Neural cell (in vitro differentiated cells): Measurements from ENCODE around the gene SYNRG. TPM values are rescaled to one million over a fixed set of nuclear protein-coding genes. Genes with fewer than 3 reads are reported as not detected.

Source experiments
- H2AFZ ChIP-seq: fragments of 200-600, 300-800 bp; sonication (generic), shearing (Covaris generic); 2 replicates; pipeline ENCODE4 v1.6.0; 2014; ENCODE audit warnings: low read depth, mild to moderate bottlenecking, antibody characterized with exemption, low read length, moderate library complexity
- H3F3A ChIP-seq: fragments of 200-600 bp; shearing (Covaris generic); 2 replicates; pipeline ENCODE4 v1.6.1; 2016; ENCODE audit warnings: mild to moderate bottlenecking, moderate library complexity, mixed read lengths, antibody characterized with exemption, low read length; ENCODE audit not compliant: insufficient read depth, poor library complexity, severe bottlenecking
- H3K27ac ChIP-seq: fragments of 200-600, 300-800 bp; sonication (generic), shearing (Covaris generic); 2 replicates; pipeline ENCODE4 v1.5.1; 2014; ENCODE audit warnings: mild to moderate bottlenecking, low read length, moderate library complexity
- H3K27me3 ChIP-seq: fragments of 300-800, 200-600 bp; sonication (generic), shearing (Covaris generic); 2 replicates; pipeline ENCODE4 v1.6.0; 2014; ENCODE audit warnings: mild to moderate bottlenecking, low read depth, low read length, moderate library complexity; ENCODE audit not compliant: insufficient read depth
- H3K36me3 ChIP-seq: fragments of 300-800, 200-600 bp; sonication (generic), shearing (Covaris generic); 2 replicates; pipeline ENCODE4 v1.5.1; 2014; ENCODE audit warnings: mild to moderate bottlenecking, antibody characterized with exemption, low read length, moderate library complexity; ENCODE audit not compliant: insufficient read depth
- H3K4me2 ChIP-seq: fragments of 300-800, 200-600 bp; sonication (generic), shearing (Covaris generic); 2 replicates; pipeline ENCODE4 v1.6.0; 2014; ENCODE audit warnings: mild to moderate bottlenecking, low read length
- H3K4me3 ChIP-seq: fragments of 300-800, 200-600 bp; sonication (generic), shearing (Covaris generic); 2 replicates; pipeline ENCODE4 v1.5.1; 2014; ENCODE audit warnings: mild to moderate bottlenecking, low read length, moderate library complexity
- H3K79me2 ChIP-seq: fragments of 200-600 bp; shearing (Covaris generic); replicated peaks from 2 replicates; pipeline ENCODE4 v1.6.0; 2014; ENCODE audit warnings: mild to moderate bottlenecking, low read length, moderate library complexity; ENCODE audit not compliant: insufficient read depth
- H3K9ac ChIP-seq: fragments of 300-800, 200-600 bp; sonication (generic), shearing (Covaris generic); 2 replicates; pipeline ENCODE4 v1.6.1; 2016; ENCODE audit warnings: mild to moderate bottlenecking, low read length, mixed read lengths
- H3K9me2 ChIP-seq: fragments of 200-600 bp; shearing (Covaris generic); 2 replicates; pipeline ENCODE4 v1.6.1; 2016; ENCODE audit warnings: mild to moderate bottlenecking, low read length, mixed read lengths; ENCODE audit not compliant: insufficient read depth
- H3K9me3 ChIP-seq: fragments of 200-600, 300-800 bp; sonication (generic), shearing (Covaris generic); 2 replicates; pipeline ENCODE4 v1.6.1; 2016; ENCODE audit warnings: mild to moderate bottlenecking, mixed run types, low read length, moderate library complexity, mixed read lengths
- H4K20me1 ChIP-seq: fragments of 200-600 bp; shearing (Covaris generic); 2 replicates; pipeline ENCODE4 v1.6.1; 2016; ENCODE audit warnings: mild to moderate bottlenecking, mixed run types; ENCODE audit not compliant: insufficient read depth
- EP300 ChIP-seq: fragments of 450-650 bp; conservative IDR thresholded peaks from 2 replicates; pipeline ENCODE4 v1.6.1; 2014; ENCODE audit warnings: antibody characterized with exemption, mild to moderate bottlenecking, moderate library complexity; ENCODE audit not compliant: poor library complexity, severe bottlenecking
- EZH2 ChIP-seq: fragments of 200-600, 300-800 bp; shearing (Covaris generic), sonication (generic); IDR thresholded peaks from 2 replicates; pipeline ENCODE4 v1.6.1; 2014; ENCODE audit warnings: antibody characterized with exemption, low read length, borderline replicate concordance, mild to moderate bottlenecking; ENCODE audit not compliant: insufficient read depth, poor library complexity, severe bottlenecking
- MXI1 ChIP-seq: fragments of 450-650 bp; conservative IDR thresholded peaks from 2 replicates; pipeline ENCODE4 v1.6.1; 2014; ENCODE audit warnings: antibody characterized with exemption, mild to moderate bottlenecking; ENCODE audit not compliant: poor library complexity, severe bottlenecking
- POLR2AphosphoS5 ChIP-seq: IDR thresholded peaks from 2 replicates; pipeline ENCODE4 v1.6.1; 2012
- RAD21 ChIP-seq: fragments of 450-650 bp; conservative IDR thresholded peaks from 2 replicates; pipeline ENCODE4 v1.6.1; 2014; ENCODE audit warnings: antibody characterized with exemption, mild to moderate bottlenecking, moderate library complexity
- SMC3 ChIP-seq: fragments of 450-650 bp; conservative IDR thresholded peaks from 2 replicates; pipeline ENCODE4 v1.6.1; 2014; ENCODE audit warnings: antibody characterized with exemption, mild to moderate bottlenecking, moderate library complexity; ENCODE audit not compliant: poor library complexity
- TAF1 ChIP-seq: IDR thresholded peaks from 2 replicates; pipeline ENCODE4 v1.6.1; 2012; ENCODE audit warnings: low read depth
- polyA plus RNA-seq: library from polyadenylated mRNA; depleted of rRNA; stranded (reverse); fragments of >200 nt; gene quantifications from 2 replicates; pipeline ENCODE4 v1.2.3, GENCODE V29; 2014
- TF ChIP-seq, protein P1 (sequence below): fragments of 450-650 bp; IDR thresholded peaks from 2 replicates; pipeline ENCODE4 v1.5.1; 2014; ENCODE audit warnings: antibody characterized with exemption, mild to moderate bottlenecking, moderate library complexity; ENCODE audit not compliant: poor library complexity, severe bottlenecking
- TF ChIP-seq, protein P2 (sequence below): IDR thresholded peaks from 2 replicates; pipeline ENCODE4 v1.6.1; 2012; ENCODE audit warnings: borderline replicate concordance

Gene SYNRG
- polyA plus RNA-seq, 1 donor from 2014 or later, result 16.1 TPM

DNA sequence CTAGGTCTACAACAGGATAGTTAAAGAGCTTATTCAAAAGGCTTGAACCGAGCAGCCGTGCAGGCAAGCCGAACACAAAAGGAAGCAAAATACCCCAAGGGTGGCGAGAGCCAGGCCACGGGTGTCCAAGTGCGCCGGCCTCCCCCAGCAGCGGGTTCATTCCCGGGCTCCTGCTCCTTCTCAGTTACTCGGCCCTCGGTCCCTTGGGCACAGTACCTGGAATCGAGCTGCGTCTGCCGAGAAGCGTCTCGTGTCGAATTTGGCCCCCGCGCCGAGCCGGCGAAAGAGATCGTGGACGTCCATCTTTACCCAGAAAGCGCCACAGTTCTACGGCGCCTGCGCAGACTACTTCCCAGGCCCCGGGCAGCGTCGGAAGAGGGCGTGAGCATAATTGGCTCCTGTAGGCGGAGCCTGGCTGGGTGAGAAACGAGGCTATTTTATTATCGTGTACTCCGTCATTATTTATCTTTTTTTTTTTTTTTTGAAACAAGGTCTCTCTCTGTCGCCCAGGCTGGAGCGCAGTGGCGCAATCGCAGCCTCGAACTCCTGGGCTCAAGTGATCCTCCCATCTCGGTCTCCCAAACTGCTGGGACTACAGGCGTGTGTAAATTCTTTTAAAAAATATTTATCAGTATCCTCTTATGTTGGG is 34.0 kb upstream of the SYNRG start, which contains the start of gene DDX52:
Gene DDX52 (minus strand): TSS at position 329 of the 649 bp plus-strand sequence. CDS start 26 bp downstream, at position 303.
- no peaks in the 10 kb centered on the region for H3F3A ChIP-seq
- H3K9me2 ChIP-seq, result no peaks in the 10 kb centered on the region
- H3K9ac ChIP-seq, result peak within 1 kb of the TSS; percentile 77
- peak within 1 kb of the TSS; percentile 80 for H2AFZ ChIP-seq
- peak within 1 kb of the TSS; percentile 99 for H3K4me2 ChIP-seq
- H3K27ac ChIP-seq, result peak within 1 kb of the TSS; percentile 63
- peaks cover 48% of the 10 kb centered on the region for H3K79me2 ChIP-seq
- no peaks in the 10 kb centered on the region for H4K20me1 ChIP-seq
- H3K4me3 ChIP-seq, result peak within 1 kb of the TSS; percentile 80
- no peaks in the 10 kb centered on the region for H3K36me3 ChIP-seq
- no peaks in the 10 kb centered on the region for H3K9me3 ChIP-seq
- TF ChIP-seq MXI1, result peak; percentile 70
- TF ChIP-seq, protein P1, sequence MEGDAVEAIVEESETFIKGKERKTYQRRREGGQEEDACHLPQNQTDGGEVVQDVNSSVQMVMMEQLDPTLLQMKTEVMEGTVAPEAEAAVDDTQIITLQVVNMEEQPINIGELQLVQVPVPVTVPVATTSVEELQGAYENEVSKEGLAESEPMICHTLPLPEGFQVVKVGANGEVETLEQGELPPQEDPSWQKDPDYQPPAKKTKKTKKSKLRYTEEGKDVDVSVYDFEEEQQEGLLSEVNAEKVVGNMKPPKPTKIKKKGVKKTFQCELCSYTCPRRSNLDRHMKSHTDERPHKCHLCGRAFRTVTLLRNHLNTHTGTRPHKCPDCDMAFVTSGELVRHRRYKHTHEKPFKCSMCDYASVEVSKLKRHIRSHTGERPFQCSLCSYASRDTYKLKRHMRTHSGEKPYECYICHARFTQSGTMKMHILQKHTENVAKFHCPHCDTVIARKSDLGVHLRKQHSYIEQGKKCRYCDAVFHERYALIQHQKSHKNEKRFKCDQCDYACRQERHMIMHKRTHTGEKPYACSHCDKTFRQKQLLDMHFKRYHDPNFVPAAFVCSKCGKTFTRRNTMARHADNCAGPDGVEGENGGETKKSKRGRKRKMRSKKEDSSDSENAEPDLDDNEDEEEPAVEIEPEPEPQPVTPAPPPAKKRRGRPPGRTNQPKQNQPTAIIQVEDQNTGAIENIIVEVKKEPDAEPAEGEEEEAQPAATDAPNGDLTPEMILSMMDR, result peak; percentile 47
- peak; percentile 41 for TF ChIP-seq SMC3
- no peak for TF ChIP-seq EZH2
- TF ChIP-seq POLR2AphosphoS5, result peak; percentile 80
- no peak for TF ChIP-seq TAF1
- TF ChIP-seq RAD21, result peak; percentile 47
- TF ChIP-seq EP300, result no peak
- TF ChIP-seq, protein P2, sequence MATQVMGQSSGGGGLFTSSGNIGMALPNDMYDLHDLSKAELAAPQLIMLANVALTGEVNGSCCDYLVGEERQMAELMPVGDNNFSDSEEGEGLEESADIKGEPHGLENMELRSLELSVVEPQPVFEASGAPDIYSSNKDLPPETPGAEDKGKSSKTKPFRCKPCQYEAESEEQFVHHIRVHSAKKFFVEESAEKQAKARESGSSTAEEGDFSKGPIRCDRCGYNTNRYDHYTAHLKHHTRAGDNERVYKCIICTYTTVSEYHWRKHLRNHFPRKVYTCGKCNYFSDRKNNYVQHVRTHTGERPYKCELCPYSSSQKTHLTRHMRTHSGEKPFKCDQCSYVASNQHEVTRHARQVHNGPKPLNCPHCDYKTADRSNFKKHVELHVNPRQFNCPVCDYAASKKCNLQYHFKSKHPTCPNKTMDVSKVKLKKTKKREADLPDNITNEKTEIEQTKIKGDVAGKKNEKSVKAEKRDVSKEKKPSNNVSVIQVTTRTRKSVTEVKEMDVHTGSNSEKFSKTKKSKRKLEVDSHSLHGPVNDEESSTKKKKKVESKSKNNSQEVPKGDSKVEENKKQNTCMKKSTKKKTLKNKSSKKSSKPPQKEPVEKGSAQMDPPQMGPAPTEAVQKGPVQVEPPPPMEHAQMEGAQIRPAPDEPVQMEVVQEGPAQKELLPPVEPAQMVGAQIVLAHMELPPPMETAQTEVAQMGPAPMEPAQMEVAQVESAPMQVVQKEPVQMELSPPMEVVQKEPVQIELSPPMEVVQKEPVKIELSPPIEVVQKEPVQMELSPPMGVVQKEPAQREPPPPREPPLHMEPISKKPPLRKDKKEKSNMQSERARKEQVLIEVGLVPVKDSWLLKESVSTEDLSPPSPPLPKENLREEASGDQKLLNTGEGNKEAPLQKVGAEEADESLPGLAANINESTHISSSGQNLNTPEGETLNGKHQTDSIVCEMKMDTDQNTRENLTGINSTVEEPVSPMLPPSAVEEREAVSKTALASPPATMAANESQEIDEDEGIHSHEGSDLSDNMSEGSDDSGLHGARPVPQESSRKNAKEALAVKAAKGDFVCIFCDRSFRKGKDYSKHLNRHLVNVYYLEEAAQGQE, result peak; percentile 56
- H3K27me3 ChIP-seq, result peaks cover 16% of the 10 kb centered on the region

DNA sequence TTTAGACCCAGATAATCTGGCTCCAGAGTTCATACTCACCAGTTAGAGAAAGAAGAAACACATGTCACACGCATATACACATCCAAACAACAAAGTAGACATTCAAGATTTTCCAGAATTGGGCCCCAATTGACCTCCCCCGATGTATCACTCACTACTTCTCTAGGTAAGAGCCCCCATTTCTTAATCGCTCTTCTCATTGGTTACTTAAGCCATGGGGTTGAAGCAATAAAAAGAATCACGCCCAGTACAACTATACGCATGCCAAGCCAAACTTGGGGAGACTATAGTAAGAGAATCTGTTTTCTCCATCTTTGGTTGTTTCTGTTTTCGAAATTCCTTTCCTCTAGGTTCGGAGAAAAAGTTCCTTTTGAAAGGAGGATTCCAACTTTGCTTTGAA is 33.5 kb upstream of the SYNRG start:
- H3F3A ChIP-seq, result no peaks in the 10 kb centered on the region
- H3K4me3 ChIP-seq, result peak overlapping the region; percentile 80
- H3K9ac ChIP-seq, result peak overlapping the region; percentile 77
- no peaks in the 10 kb centered on the region for H4K20me1 ChIP-seq
- TF ChIP-seq EZH2 (no peak), EP300 (no peak), TAF1 (no peak), SMC3 (no peak), RAD21 (no peak), POLR2AphosphoS5 (no peak), MXI1 (no peak)
- TF ChIP-seq, protein P1, result no peak
- TF ChIP-seq, protein P2, result no peak
- H3K27ac ChIP-seq, result peak overlapping the region; percentile 63
- peak overlapping the region; percentile 99 for H3K4me2 ChIP-seq
- H3K9me3 ChIP-seq, result no peaks in the 10 kb centered on the region
- peaks cover 48% of the 10 kb centered on the region for H3K79me2 ChIP-seq
- H2AFZ ChIP-seq, result peak overlapping the region; percentile 80
- peaks cover 12% of the 10 kb centered on the region for H3K27me3 ChIP-seq
- H3K36me3 ChIP-seq, result no peaks in the 10 kb centered on the region
- H3K9me2 ChIP-seq, result no peaks in the 10 kb centered on the region
